Right lobe of liver (tissue), 6 donors: ENCODE results near the gene HEXD. TPM values are rescaled to one million over a fixed set of nuclear protein-coding genes. Genes with fewer than 3 reads are reported as not detected.
A peak's percentile ranks its signal among the peaks of the same experiment; 100 is the strongest.

Source experiments
- ATAC-seq, 4 donors: fragments of 200-7000 bp; cut with Tn5 transposase; one replicate each; pipeline ENCODE4 v1.9.1; 2020; ENCODE audit warnings: mild to moderate bottlenecking in 4 of 4, moderate library complexity in 4 of 4
- DNase-seq, 3 donors: peaks; one replicate each; pipeline ENCODE4 v3.0.0-alpha.2; 2020
- H3K27ac ChIP-seq, 3 donors: fragments of 200-600 bp; one replicate each; pipeline ENCODE4 v1.8.0; 2022
- H3K27me3 ChIP-seq, 2 donors: fragments of 200-600 bp; one replicate each; pipeline ENCODE4 v1.8.0; 2022
- H3K36me3 ChIP-seq, 4 donors: fragments of 200-600 bp; sonication (generic) in 1 of 4; one replicate each; pipeline versions ENCODE4 v1.5.1 to v1.8.0; 2017 to 2022; ENCODE audit warnings: control low read depth in 1 of 4
- H3K4me1 ChIP-seq, 4 donors: fragments of 200-600 bp; sonication (generic) in 1 of 4; one replicate each; pipeline versions ENCODE4 v1.5.1 to v1.8.0; 2017 to 2022; ENCODE audit warnings: control low read depth in 1 of 4
- H3K4me3 ChIP-seq, 3 donors: fragments of 200-600 bp; one replicate each; pipeline ENCODE4 v1.8.0; 2022
- H3K9me3 ChIP-seq, 4 donors: fragments of 200-600 bp; sonication (generic) in 1 of 4; one replicate each; pipeline versions ENCODE4 v1.5.1 to v1.8.0; 2017 to 2022; ENCODE audit warnings: control low read depth in 1 of 4
- POLR2A ChIP-seq: fragments of 450-650 bp; IDR thresholded peaks from one replicate; pipeline ENCODE4 v1.6.1; 2017; ENCODE audit warnings: antibody characterized with exemption, mild to moderate bottlenecking
- WGBS: methylation state at CpG from one replicate; pipeline ENCODE4 v1.1.6; 2018; ENCODE audit warnings: low coverage, low lambda C conversion rate; ENCODE audit not compliant: insufficient coverage; ENCODE audit errors: missing lambda C conversion rate; 5-methylcytosine and 5-hydroxymethylcytosine counted together
- intact Hi-C, 2 donors: fragments of 100-400 bp; cut with DNase I; formaldehyde crosslinking; loops; one replicate each; pipeline versions ENCODE4 v1.11.2 to v1.14.1; 2022
- total RNA-seq, 6 experiments: library from RNA; depleted of rRNA in 2 of 6; stranded (reverse); fragments of >200 nt in 2 of 6; fragmentation: NEBNext Ultra II Directional in 3 of 6; extraction: Animal tissue kit (Norgen Biotek cat#: 25700) in 3 of 6; gene quantifications; one replicate each; pipeline versions ENCODE4 v1.1.0 to v1.2.4, GENCODE V29; 2016 to 2023
- TF ChIP-seq, protein P1 (sequence below), 4 donors: fragments of 200-600 bp in 3 of 4; fragments of 450-650 bp in 1 of 4; IDR thresholded peaks; one replicate each; pipeline versions ENCODE4 v1.5.1 to v1.8.0; 2016 to 2022; ENCODE audit warnings: antibody characterized with exemption in 4 of 4, mild to moderate bottlenecking in 2 of 4
- donor health status: DM: no; HTN: yes; CAD: no.
- donor health status: DM: no; HTN: no; CAD: no.
- donor health status: DM: no; HTN: no; CAD: no.
- donor health status: DM: no; HTN: yes; CAD: no.
- donor health status: DM: no; HTN: yes; CAD: no.

Gene HEXD
- total RNA-seq, 6 experiments from 2014 or later, result 9.6 to 30.4 (median 20.2) TPM

DNA sequence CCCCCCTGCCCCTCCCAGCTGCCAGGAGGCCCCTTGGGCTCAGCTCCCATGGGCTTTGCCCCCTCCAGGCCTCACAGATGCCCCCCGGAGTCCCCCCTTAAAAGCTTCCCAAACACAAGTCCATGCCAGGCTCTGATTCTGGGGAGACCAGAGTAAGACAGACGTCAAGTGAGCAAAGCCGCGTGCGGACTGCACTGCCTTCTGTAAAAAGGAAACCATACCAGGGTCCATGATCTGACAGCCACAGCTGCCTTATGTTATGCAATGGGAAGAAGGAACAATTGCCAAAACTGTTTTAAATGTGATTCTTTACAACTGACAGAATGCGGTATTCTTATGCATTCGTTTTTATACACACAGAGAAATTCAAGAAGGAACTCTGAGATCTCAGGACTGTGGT lies 17.9 kb upstream of the HEXD start:
- ATAC-seq, result peak in 2 of 4 donors; percentile 24 to 28
- no peak for DNase-seq
- Histone ChIP-seq H3K36me3 (no peaks in the 10 kb centered on the region), H3K4me1 (peaks cover 0 to 8% (median 0%) of the 10 kb centered on the region in 4 donors), H3K27ac (no peak overlapping the region), H3K9me3 (no peaks in the 10 kb centered on the region), H3K27me3 (no peaks in the 10 kb centered on the region), H3K4me3 (no peak overlapping the region)
- 61% methylated on average over 7 of the region's 7 CpGs for WGBS
- no peak for TF ChIP-seq POLR2A
- TF ChIP-seq, protein P1, sequence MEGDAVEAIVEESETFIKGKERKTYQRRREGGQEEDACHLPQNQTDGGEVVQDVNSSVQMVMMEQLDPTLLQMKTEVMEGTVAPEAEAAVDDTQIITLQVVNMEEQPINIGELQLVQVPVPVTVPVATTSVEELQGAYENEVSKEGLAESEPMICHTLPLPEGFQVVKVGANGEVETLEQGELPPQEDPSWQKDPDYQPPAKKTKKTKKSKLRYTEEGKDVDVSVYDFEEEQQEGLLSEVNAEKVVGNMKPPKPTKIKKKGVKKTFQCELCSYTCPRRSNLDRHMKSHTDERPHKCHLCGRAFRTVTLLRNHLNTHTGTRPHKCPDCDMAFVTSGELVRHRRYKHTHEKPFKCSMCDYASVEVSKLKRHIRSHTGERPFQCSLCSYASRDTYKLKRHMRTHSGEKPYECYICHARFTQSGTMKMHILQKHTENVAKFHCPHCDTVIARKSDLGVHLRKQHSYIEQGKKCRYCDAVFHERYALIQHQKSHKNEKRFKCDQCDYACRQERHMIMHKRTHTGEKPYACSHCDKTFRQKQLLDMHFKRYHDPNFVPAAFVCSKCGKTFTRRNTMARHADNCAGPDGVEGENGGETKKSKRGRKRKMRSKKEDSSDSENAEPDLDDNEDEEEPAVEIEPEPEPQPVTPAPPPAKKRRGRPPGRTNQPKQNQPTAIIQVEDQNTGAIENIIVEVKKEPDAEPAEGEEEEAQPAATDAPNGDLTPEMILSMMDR (IDR thresholded peaks at IDR 0.05), result no peak
- intact Hi-C loops, result no loop called here

DNA sequence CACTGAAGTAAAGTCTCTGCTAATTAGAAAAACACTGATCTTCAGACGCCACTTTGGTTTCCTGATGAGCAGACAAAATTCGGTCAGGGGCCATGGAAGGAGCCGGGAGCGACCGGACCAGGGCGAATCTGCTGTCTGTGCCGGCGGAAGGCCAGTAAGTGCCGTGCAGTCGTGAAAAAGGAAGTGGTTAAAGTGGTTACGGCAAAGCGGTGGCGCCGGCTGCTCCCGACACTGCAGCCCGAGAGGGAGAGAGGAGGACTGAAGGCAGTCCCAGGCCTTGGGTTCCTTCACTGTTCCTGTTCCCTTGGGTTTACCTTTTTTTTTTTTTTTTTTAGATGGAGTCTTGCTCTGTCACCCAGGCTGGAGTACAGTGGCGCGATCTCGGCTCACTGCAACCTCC lies 17.3 kb upstream of the HEXD start:
- Histone ChIP-seq H3K4me3 (no peak overlapping the region), H3K36me3 (no peaks in the 10 kb centered on the region), H3K4me1 (peaks cover 0 to 8% (median 0%) of the 10 kb centered on the region in 4 donors), H3K27ac (no peak overlapping the region), H3K27me3 (no peaks in the 10 kb centered on the region), H3K9me3 (no peaks in the 10 kb centered on the region)
- TF ChIP-seq POLR2A, result no peak
- TF ChIP-seq, protein P1 (IDR thresholded peaks at IDR 0.05), result no peak
- peak; percentile 53 to 82 (median 58) for ATAC-seq
- DNase-seq, result peak in 1 of 3 donors; percentile 54
- intact Hi-C loops, result no loop called here
- 58% methylated on average over 18 of the region's 19 CpGs for WGBS

DNA sequence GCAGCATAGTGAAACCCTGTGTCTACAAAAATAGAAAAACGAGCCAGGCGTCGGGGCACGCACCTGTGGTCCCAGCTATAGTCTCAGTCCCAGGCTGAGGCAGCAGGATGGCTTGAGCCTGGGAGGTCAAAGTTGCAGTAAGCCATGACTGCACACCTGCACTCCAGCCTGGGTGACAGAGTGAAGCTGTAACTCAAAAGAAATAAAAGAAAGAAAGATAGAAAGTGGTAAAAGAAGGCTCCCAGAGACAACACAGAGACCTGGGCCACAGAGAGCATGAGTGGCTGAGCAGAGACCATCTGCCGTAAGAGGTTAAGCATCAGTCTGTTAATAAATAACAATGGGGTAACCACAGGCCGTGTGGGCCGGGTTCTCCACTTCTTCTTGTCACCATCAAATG lies 15.3 kb upstream of the HEXD start:
- DNase-seq, result no peak
- intact Hi-C loops, result no loop called here
- 32% methylated on average over 6 of the region's 7 CpGs for WGBS
- TF ChIP-seq, protein P1 (IDR thresholded peaks at IDR 0.05), result no peak
- TF ChIP-seq POLR2A, result no peak
- Histone ChIP-seq H3K4me1 (peaks cover 0 to 8% (median 0%) of the 10 kb centered on the region in 4 donors), H3K27me3 (no peaks in the 10 kb centered on the region), H3K9me3 (no peaks in the 10 kb centered on the region), H3K36me3 (no peaks in the 10 kb centered on the region), H3K4me3 (no peak overlapping the region), H3K27ac (no peak overlapping the region)
- ATAC-seq, result peak; percentile 71 to 82 (median 78)

DNA sequence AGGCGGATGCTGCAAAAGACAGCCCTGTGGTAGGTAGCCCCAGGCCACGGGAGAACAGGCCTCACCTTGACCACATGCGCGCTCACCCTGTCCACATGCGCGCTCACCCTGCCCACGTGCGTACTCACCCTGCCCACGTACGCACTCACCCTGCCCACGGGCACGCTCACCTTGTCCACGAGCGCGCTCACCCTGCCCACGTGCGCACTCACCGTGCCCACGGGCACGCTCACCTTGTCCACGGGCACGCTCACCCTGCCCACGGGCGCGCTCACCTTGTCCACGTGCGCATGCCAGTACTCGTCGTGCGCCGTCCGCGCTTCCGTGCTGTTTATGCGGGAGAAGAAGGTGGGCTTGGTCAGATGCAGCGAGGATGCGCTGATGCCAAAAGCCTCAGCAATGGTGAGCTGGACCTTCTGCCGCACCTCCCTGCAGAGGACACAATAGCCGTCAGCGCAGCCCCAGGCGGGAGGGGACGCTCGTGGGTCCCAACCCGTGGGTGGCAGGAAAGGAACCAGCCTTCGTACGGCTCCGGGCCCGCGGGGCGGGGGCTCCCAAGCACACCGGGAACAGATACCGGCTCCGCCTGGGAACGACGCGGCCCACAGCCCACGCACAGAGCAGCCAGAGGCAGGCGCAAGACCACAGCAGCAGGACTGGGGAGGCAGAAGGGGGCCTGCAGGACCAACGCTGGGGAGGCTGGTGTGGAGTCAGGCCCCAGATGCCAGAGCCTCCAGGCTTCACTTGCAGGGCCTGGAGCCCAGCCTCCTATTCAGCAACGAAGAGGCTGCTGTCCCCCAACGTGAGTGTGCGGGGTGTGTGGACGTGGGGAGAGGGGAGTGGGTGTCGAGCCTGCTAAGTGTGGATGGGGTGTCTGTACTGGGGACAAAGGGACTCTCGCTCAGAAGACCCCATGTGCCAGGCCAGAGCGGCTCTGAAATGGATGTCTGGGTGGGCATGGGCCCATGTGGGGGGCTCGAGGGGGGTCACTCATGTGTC lies 14.2 kb upstream of the HEXD start:
- DNase-seq (no peak), ATAC-seq (no peak)
- no peaks in the 10 kb centered on the region for H3K36me3 ChIP-seq
- WGBS, result 93% methylated on average over 37 of the region's 67 CpGs
- no peak overlapping the region for H3K4me3 ChIP-seq
- H3K27ac ChIP-seq, result no peak overlapping the region
- no peaks in the 10 kb centered on the region for H3K27me3 ChIP-seq
- no peaks in the 10 kb centered on the region for H3K9me3 ChIP-seq
- H3K4me1 ChIP-seq, result peaks cover 0 to 8% (median 0%) of the 10 kb centered on the region in 4 donors
- no peak for TF ChIP-seq POLR2A
- TF ChIP-seq, protein P1 (IDR thresholded peaks at IDR 0.05), result no peak
- intact Hi-C loops, result no loop called here
